ENCODE measurements around the gene GZMM.
A peak's percentile ranks its signal among the peaks of the same experiment; 100 is the strongest.

DNA sequence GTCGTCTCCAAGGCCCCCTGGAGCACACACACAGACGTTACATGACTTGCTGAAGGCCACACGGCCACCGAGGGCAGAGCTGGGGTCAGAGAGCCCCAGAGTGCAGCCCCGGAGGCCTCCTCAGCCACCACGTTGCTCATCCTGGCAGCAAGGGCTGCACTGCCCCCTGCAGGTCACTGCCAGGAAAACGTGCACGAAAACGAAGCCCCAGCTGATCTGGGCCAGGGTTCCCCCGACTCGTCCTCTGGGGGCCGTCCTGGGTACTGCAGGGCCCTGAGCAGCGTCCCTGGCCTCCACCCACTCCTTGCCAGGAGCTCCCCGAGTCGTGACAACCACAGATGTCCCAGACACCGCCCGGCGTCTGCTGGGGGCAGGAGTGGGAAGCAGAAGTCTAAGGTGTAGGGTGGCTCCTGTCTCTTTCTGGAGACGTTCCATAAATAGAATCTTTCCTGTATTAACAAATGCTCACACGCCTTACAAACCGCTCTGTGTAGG lies 33.2 kb upstream of the GZMM start:
- TF ChIP-seq, protein P1, sequence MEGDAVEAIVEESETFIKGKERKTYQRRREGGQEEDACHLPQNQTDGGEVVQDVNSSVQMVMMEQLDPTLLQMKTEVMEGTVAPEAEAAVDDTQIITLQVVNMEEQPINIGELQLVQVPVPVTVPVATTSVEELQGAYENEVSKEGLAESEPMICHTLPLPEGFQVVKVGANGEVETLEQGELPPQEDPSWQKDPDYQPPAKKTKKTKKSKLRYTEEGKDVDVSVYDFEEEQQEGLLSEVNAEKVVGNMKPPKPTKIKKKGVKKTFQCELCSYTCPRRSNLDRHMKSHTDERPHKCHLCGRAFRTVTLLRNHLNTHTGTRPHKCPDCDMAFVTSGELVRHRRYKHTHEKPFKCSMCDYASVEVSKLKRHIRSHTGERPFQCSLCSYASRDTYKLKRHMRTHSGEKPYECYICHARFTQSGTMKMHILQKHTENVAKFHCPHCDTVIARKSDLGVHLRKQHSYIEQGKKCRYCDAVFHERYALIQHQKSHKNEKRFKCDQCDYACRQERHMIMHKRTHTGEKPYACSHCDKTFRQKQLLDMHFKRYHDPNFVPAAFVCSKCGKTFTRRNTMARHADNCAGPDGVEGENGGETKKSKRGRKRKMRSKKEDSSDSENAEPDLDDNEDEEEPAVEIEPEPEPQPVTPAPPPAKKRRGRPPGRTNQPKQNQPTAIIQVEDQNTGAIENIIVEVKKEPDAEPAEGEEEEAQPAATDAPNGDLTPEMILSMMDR (IDR thresholded peaks at IDR 0.05), result peak; percentile 100
- TF ChIP-seq EZH2 (IDR thresholded peaks at IDR 0.05), result no peak

All from neural progenitor cell (in vitro differentiated cells).